Naive thymus-derived CD8-positive, alpha-beta T cell (primary cell): Measurements from ENCODE around the gene GGT1. TPM values are rescaled to one million over a fixed set of nuclear protein-coding genes. Genes with fewer than 3 reads are reported as not detected.
"Not testable (repeated sequence)": the region's sequence is repeated elsewhere in the genome, so short reads cannot be mapped to it uniquely, and the experiment has no call there.

Experiments
- ATAC-seq, 2 donors: fragments of 150-1000 bp; cut with Tn5 transposase in 1 of 2; sonication (Bioruptor Pico), chemical (Tn5 transposase) in 1 of 2; 1 replicate in 1 of 2; 2 replicates in 1 of 2; pipeline ENCODE4 v1.10.0; 2021; ENCODE audit warnings: mild to moderate bottlenecking in 2 of 2, moderate library complexity in 2 of 2
- POLR2A ChIA-PET: fragments of 350-600 bp; sonication (Branson Sonifier 250); formaldehyde crosslinking; loops from one replicate; lab custom pipeline; 2021; ENCODE audit warnings: antibody characterized with exemption; lab: Charles Lee
- DNase-seq, 10 donors: peaks; one replicate each; pipeline versions ENCODE4 v3.0.0 to v3.0.0-alpha.2; 2020 to 2022
- H3K27ac Mint-ChIP-seq, 10 donors: one replicate each; pipeline ENCODE4 v1.8.0; 2020 to 2022; ENCODE audit warnings: mild to moderate bottlenecking in 10 of 10, mixed read lengths in 10 of 10, moderate library complexity in 4 of 10, inconsistent platforms in 1 of 10
- H3K27me3 Mint-ChIP-seq, 5 donors: one replicate each; pipeline ENCODE4 v1.8.0; 2021 to 2022; ENCODE audit warnings: mixed read lengths in 5 of 5
- H3K36me3 Mint-ChIP-seq, 3 donors: one replicate each; pipeline ENCODE4 v1.8.0; 2020 to 2022; ENCODE audit warnings: mixed read lengths in 3 of 3, mild to moderate bottlenecking in 2 of 3, inconsistent platforms in 1 of 3
- H3K4me1 Mint-ChIP-seq, 4 donors: one replicate each; pipeline ENCODE4 v1.8.0; 2021 to 2022; ENCODE audit warnings: mixed read lengths in 4 of 4
- H3K4me3 Mint-ChIP-seq, 10 donors: one replicate each; pipeline ENCODE4 v1.8.0; 2020 to 2022; ENCODE audit warnings: mild to moderate bottlenecking in 10 of 10, mixed read lengths in 10 of 10, moderate library complexity in 6 of 10, inconsistent platforms in 1 of 10
- H3K9me3 Mint-ChIP-seq, 9 donors: one replicate each; pipeline ENCODE4 v1.8.0; 2020 to 2022; ENCODE audit warnings: mixed read lengths in 9 of 9, mild to moderate bottlenecking in 3 of 9, inconsistent platforms in 1 of 9, moderate library complexity in 1 of 9
- polyA plus RNA-seq, 3 donors: library from polyadenylated mRNA; unstranded; fragments of 300-500 nt; fragmentation: Illumina TruSeq; gene quantifications; one replicate each; pipeline ENCODE4 v1.2.3, GENCODE V29; 2021
- total RNA-seq, 8 experiments: library from RNA in 2 of 8; stranded (reverse) in 2 of 8; gene quantifications; one replicate each; pipeline ENCODE4 v1.2.3 and lab custom pipeline; 2021 to 2026

The GGT1 gene
- total and polyA plus RNA-seq, 5 experiments from 2014 or later: 0.79 to 21.1 (median 7.8) TPM; not detected in 1

DNA sequence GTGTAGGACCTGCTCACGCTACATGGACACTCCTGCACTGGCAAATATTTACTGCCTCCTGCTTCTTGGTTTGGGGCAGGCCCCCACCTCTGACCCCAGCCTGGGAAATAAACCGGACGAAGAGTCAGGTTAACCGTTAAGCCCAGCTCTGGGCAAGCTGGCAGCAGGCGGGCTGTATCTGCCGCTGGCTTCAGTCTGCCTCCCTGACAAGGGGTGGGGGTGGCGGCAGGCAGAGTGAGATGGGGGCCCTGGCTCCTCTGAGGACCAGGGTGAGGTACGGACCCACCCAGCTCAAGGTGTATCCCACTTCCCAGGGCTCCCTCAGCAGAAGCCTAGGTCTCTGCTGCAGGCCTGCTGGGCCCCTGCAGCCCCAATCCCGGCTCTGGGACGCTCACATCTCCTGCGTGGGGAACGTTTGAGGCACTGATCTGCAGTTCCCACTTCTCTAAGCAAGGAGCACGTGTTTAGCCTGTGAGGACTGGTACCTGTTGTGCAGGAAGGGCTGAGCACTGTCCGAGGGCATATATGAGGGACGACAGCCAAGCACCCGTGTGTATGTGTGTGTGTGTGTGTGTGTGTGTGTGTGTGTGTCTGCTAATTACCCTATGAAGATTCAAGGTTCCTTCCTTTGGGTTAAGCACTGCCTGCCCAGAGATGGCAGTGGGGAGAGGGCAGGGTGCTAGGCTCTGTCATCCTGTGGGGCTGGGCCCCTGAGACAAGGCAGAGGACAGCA, 9.0 kb upstream of the GGT1 start:
- Mint-ChIP-seq H3K36me3 (no peaks in the 10 kb centered on the region), H3K4me3 (peak overlapping the region in 4 of 10 donors; percentile 9 to 63 (median 34)), H3K4me1 (peaks cover 0 to 6% (median 5%) of the 10 kb centered on the region in 4 donors), H3K9me3 (no peaks in the 10 kb centered on the region), H3K27me3 (peaks cover 0 to 15% (median 2%) of the 10 kb centered on the region in 5 donors), H3K27ac (no peak overlapping the region)
- no peak for ATAC-seq
- POLR2A ChIA-PET: interaction anchor here (0.8 kb wide), 1 partner anchor 10 kb away, joined by 3 read pairs; no protein-coding TSS in a partner anchor
- DNase-seq: no peak

DNA sequence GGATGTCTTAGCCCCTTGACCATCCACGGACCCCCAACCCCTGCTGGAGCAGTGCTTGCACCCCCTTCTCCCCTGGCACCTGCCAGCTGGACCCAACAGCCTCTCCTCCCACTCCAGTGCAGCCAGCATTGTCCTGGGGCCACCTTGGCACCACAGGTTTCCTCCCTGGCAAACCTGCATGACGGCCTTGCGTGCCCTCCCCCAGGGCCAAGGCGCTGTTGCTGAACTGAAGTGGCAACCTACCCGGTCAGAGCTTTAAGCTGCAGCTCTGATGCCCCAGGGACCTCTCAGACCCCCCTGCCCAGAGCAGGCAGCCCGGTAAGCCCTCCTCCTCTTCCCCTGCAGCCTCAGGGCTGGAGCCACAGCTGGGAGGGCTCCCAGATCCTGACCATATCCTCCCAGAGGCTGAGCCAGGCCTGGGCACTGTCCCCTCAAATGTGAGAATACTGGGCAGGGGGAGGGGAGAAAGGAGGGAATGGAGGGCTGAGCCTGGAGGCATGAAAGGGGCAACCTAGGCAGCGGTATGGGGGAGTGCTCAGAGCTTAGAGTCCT, 8.3 kb upstream of the GGT1 start:
- POLR2A ChIA-PET: no interaction called here

DNA sequence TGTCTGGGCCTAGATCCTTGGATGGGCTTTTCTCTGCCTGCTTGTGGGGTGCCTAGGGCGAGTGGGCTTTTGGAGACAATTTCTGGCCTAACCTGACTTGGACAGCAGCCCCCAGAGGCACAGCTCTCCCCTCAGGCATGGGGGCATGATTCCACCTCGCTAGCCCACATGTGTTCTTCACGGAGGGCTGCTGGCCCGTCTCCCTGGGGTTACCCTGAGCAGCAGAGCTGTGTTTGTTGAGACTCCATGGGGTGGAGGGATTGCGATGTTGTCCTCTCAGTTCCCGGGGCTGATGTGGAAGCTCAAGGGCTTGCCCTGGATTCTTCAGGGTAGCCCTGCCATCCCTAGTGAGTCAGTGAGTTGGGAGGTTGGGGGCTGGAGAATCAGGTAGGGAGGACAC, 7.8 kb upstream of the GGT1 start:
- ATAC-seq: no peak
- peaks cover 0 to 15% (median 2%) of the 10 kb centered on the region in 5 donors for H3K27me3 Mint-ChIP-seq
- H3K4me3 Mint-ChIP-seq: no peak overlapping the region
- no peak overlapping the region for H3K27ac Mint-ChIP-seq
- POLR2A ChIA-PET: no interaction called here
- no peaks in the 10 kb centered on the region for H3K36me3 Mint-ChIP-seq
- peaks cover 0 to 9% (median 6%) of the 10 kb centered on the region in 4 donors for H3K4me1 Mint-ChIP-seq
- no peak for DNase-seq
- H3K9me3 Mint-ChIP-seq: no peaks in the 10 kb centered on the region

More for the DNA sequence above, 8.3 kb upstream of the GGT1 start:
- Mint-ChIP-seq H3K36me3 (no peaks in the 10 kb centered on the region), H3K27ac (no peak overlapping the region), H3K27me3 (peaks cover 0 to 15% (median 2%) of the 10 kb centered on the region in 5 donors), H3K9me3 (no peaks in the 10 kb centered on the region), H3K4me3 (no peak overlapping the region), H3K4me1 (peaks cover 0 to 9% (median 7%) of the 10 kb centered on the region in 4 donors)
- DNase-seq (no peak), ATAC-seq (no peak)

DNA sequence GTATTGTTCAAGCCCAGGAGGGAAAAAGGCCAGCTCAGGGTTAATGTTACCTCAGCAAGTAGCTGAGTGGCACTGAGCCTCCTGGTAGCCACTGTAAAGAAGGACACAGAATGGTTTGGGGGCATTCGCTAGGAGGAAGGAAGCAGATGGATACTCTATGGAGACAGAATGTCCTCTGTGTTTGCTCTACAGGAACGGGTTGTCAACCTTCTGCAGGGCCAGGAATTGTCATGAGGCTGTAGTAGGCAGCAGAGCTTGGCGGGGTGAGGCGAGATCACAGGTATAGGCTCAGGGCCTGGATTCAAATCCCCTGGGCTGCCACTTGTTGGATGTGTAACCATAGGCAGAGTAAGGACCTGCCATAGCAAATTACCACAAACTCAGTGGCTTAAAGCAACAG, 7.1 kb upstream of the GGT1 start:
- Mint-ChIP-seq H3K36me3 (no peaks in the 10 kb centered on the region), H3K27ac (no peak overlapping the region), H3K9me3 (no peaks in the 10 kb centered on the region), H3K4me3 (no peak overlapping the region), H3K27me3 (peaks cover 0 to 15% (median 2%) of the 10 kb centered on the region in 5 donors), H3K4me1 (peaks cover 0 to 12% (median 7%) of the 10 kb centered on the region in 4 donors)
- POLR2A ChIA-PET: no interaction called here
- ATAC-seq: no peak
- no peak for DNase-seq

DNA sequence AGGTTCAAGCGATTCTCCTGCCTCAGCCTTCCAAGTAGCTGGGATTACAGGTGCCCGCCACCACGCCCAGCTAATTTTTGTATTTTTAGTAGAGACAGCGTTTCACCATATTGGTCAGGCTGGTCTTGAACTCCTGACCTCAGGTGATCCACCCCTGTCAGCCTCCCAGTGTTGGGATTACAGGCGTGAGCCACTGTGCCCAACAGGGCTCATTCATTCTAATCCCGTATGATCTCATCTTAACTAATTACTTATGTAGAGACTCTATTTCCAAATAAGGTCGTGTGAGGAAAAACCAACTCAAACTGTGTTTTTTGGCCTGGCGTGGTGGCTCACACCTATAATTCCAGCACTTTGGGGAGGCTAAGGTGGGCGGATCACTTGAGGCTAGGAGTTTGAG, 5.9 kb upstream of the GGT1 start:
- not testable (repeated sequence) for H3K27me3 Mint-ChIP-seq, H3K36me3 Mint-ChIP-seq, ATAC-seq, H3K9me3 Mint-ChIP-seq, H3K4me3 Mint-ChIP-seq, DNase-seq
- POLR2A ChIA-PET: interaction anchor here (0.7 kb wide), 1 partner anchor 22 kb away, joined by 5 read pairs; no protein-coding TSS in a partner anchor
- H3K4me1 Mint-ChIP-seq: peaks cover 0 to 17% (median 10%) of the 10 kb centered on the region in 4 donors
- H3K27ac Mint-ChIP-seq: peak overlapping the region in 1 of 10 donors; percentile 44

DNA sequence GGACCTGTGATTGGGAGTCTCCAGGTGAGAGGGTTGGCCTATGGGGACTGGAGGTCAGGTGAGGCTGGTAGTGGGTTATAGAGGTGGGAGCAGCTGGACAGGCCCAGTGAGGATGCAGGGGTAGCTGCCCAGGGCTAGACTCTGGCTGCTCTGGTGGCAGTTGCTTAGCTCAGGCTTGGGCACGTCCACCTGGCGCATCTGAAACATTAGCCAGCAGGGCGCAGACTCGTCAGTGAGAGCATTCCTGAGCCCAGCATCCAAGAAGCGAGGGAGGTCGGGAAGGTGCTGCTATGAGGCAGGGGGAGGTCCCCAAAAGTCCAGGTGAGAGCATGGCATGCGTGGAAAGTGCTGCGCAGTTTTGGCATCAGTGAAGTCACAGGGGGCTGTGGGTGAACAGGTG, 3.5 kb upstream of the GGT1 start:
- Mint-ChIP-seq H3K36me3 (no peaks in the 10 kb centered on the region), H3K9me3 (no peaks in the 10 kb centered on the region), H3K4me3 (no peak overlapping the region), H3K4me1 (peaks cover 10 to 29% (median 21%) of the 10 kb centered on the region in 4 donors), H3K27me3 (no peaks in the 10 kb centered on the region), H3K27ac (peak overlapping the region in 4 of 10 donors; percentile 4 to 61 (median 34))
- ATAC-seq (no peak), DNase-seq (no peak)
- POLR2A ChIA-PET: no interaction called here

DNA sequence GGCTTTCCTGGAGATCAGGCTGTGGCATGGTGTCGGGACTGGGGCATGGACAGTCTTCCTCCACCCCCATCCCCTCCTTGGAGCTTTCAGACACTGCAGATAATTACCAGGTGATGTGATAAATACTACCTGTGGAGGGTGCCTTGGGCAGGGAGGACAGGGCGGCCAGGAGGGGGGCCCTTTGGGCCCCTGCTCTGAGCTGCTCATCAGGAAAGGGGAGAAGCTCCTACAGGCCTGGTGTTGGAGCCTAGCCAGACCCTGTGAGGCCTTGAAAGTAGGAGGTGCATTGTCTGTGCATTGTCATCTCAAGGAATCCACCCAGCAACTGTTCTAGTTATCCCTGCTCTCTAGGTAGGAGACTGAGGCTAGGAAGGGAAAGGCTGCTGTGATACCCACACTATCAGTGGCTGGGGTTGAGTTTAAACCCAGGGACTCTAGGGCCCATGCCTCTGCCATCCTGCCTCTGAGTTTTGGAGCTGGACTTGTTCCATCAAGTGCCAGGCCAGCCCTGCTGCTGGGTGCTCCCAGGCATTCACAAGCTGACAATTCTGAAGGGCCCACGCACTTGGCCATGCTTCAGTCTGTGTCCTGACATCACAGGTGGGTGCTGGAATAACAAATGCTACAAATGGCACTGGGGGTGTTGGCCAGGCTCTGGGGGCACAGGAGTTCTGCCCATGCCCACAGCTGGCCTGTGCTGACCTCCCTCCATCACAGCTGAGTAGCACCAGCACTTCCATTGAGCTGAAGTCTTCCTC, 2.9 kb upstream of the GGT1 start:
- H3K9me3 Mint-ChIP-seq, ATAC-seq, H3K27ac Mint-ChIP-seq, H3K27me3 Mint-ChIP-seq, DNase-seq, H3K36me3 Mint-ChIP-seq, POLR2A ChIA-PET, H3K4me3 Mint-ChIP-seq: not testable (repeated sequence)
- H3K4me1 Mint-ChIP-seq: peaks cover 10 to 29% (median 21%) of the 10 kb centered on the region in 4 donors

DNA sequence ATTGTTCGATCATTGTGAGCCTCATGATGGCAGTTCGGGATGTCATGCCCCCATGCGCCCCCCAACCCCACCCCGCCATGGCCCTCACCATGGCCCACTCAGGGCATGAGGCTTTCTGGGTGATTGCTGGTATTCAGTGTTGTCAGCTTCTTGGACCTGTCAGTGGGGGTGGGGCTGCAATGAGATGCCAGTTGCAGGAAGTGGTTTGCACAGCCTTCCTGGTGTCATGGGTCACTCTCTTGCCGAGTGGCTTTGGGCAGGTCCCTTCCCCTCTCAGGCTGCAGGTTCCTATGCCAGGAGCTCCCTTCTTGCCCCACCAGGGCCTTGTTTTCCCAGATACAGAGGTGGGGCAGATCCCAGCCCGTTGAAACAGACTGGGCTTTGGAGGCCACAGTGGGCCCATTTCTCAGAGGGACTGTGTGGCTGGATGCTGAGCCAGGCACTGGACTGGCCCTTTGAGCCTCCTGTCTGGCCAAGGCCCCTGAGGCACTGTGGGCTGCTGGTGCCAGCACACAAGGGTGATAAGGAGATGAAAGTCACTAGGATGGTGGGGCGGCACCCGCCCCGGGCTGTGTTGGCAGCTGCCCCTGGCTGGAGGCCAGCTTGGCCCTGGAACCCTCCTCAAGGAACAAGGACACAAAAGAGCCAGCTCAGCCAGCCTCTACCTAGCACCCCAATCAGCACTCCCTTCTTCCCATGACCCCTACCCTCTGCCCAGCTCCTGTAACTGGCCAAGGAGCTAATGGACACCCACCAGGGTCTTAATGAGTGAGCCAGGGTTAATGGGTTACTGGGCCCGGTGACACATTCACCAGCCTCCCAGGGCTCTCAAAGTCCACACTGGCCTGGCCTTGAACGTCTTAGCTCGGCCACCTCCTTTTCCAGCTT, 1.5 kb upstream of the GGT1 start:
- Mint-ChIP-seq H3K9me3 (no peaks in the 10 kb centered on the region), H3K27me3 (no peaks in the 10 kb centered on the region), H3K4me3 (no peak overlapping the region), H3K27ac (no peak overlapping the region), H3K36me3 (no peaks in the 10 kb centered on the region), H3K4me1 (peaks cover 10 to 29% (median 21%) of the 10 kb centered on the region in 4 donors)
- ATAC-seq (no peak), DNase-seq (no peak)
- POLR2A ChIA-PET: no interaction called here

DNA sequence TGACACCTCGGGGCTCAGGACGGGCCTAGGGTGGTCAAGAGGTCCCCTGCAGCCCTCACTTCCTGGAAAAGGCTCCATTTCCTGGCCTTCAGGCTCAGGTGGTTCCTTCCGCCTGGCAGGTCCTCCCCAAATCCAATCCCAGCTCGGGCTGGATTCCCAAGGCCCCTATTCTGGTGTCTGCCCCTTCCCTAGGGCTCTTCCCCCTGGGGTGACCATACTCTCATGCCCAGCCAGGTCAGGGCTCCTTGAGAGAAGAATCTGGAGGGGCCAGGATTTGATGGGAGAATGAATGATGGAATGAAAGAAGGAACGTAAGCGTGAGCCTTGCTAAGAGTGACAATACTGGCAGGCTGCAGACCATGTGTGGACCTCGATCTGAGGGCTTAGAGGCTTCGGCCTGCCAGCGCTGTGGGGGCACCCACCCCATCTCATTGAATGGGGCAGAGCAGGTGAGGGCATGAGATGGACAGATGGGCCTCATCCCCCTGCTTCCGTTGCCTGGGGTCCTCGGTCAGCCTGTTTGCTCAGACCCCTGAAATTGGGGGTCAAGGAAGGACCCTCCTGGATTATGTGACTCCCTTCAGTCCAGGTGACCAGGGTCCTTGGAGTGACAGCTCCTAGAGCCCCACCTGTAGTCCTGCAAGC, 766 bp upstream of the GGT1 start:
- DNase-seq, H3K4me3 Mint-ChIP-seq, H3K27me3 Mint-ChIP-seq, POLR2A ChIA-PET, ATAC-seq, H3K27ac Mint-ChIP-seq, H3K36me3 Mint-ChIP-seq, H3K9me3 Mint-ChIP-seq: not testable (repeated sequence)
- H3K4me1 Mint-ChIP-seq: peaks cover 10 to 29% (median 21%) of the 10 kb centered on the region in 4 donors

DNA sequence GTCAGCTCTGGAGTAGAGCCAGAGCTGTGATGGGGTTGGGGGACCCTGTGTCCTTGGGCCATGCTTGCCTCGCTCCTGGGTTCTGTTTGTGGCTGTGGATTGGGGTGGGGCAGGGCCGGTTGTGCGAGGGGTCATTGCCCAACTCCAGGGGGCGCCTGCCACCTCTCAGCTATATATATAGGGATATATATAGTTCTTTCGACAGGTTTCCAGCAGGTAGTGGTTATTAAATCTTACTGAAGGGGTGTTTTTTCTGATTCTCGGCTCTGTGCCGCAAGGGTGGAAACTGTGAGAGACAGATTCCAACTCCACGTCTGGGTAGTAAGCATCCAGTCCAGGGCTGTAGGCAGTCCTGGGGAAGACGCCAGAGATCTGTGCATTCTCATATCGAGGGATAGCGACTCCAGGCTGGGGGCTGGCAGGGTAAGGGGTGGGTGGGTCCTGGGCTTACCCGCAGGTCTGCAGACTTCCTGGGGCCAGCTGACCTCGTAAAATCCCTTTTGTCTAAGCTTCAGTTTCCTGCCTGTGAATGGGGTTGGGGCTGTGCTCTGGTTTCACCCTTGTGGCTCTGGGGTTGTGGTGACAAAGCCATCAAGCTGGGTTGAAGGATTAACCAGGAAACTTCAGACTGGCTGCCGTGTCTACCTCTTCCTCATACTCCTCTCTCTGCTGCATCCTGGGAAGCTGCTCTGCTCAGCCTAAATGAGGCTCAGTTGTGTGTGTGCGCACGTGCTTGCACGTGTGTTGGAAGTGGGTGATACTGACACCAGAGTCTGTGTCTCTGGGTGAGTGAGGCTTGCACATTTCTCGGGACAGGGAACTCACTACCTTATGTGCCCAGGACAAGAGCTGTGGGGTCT, 1.0 kb downstream of the GGT1 start:
- ATAC-seq (peak; percentile 66 to 78), DNase-seq (peak in 2 of 10 donors; percentile 13 to 19)
- POLR2A ChIA-PET, H3K9me3 Mint-ChIP-seq, H3K36me3 Mint-ChIP-seq, H3K27me3 Mint-ChIP-seq: not testable (repeated sequence)
- Mint-ChIP-seq H3K4me3 (peak overlapping the region; percentile 37 to 82 (median 69)), H3K4me1 (peaks cover 10 to 34% (median 26%) of the 10 kb centered on the region in 4 donors), H3K27ac (peak overlapping the region in 8 of 10 donors; percentile 5 to 83 (median 54))

DNA sequence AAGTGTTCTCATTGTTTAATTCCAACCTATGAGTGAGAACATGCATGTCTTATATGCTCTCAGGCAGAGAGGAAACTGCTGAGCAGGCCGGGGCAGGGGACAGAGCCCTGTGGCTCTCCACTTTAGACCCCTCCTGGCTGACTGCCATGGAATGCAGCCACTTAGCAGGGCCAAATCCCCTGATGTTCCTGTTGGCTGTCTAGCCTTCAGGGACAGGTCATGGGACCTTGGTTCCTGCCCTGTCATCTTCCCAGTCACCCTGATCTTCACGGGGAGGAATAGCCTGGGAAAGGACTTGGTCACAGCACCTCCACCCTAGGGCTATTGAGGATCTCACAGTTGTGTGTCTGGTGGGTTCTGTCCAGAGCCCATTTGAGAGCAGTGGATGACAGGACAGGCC, 3.3 kb downstream of the GGT1 start:
- POLR2A ChIA-PET: not testable (repeated sequence)

More for the DNA sequence above, 3.3 kb downstream of the GGT1 start:
- not testable (repeated sequence) for H3K27ac Mint-ChIP-seq, ATAC-seq, H3K9me3 Mint-ChIP-seq, H3K36me3 Mint-ChIP-seq, H3K4me3 Mint-ChIP-seq, DNase-seq, H3K27me3 Mint-ChIP-seq
- peaks cover 10 to 28% (median 23%) of the 10 kb centered on the region in 4 donors for H3K4me1 Mint-ChIP-seq
